ENCODE results near the gene PRRT1B.

Gene PRRT1B

GRCh38 chr9:131601683-131602181 lies 56.4 kb downstream of the PRRT1B start:
- DNase-seq: no peak

- no peak for DNase-seq
These were observed 57.9 kb downstream of the PRRT1B start for GRCh38 chr9:131603199-131603598.

GRCh38 chr9:131603711-131604439 lies 58.6 kb downstream of the PRRT1B start:
- no peak for DNase-seq

GRCh38 chr9:131605770-131606590 lies 60.7 kb downstream of the PRRT1B start:
- DNase-seq: no peak

GRCh38 chr9:131606896-131607567 lies 61.7 kb downstream of the PRRT1B start:
- no peak for DNase-seq

- no peak for DNase-seq
These were observed 62.3 kb downstream of the PRRT1B start for GRCh38 chr9:131607591-131607990.

- no peak for DNase-seq
These were observed 63.2 kb downstream of the PRRT1B start for GRCh38 chr9:131608493-131609037.

Measured in CD4-positive, alpha-beta T cell treated with Interferon gamma for 1 hour (primary cell).